ENCODE data around the gene KRABD2.

Gene KRABD2

DNA sequence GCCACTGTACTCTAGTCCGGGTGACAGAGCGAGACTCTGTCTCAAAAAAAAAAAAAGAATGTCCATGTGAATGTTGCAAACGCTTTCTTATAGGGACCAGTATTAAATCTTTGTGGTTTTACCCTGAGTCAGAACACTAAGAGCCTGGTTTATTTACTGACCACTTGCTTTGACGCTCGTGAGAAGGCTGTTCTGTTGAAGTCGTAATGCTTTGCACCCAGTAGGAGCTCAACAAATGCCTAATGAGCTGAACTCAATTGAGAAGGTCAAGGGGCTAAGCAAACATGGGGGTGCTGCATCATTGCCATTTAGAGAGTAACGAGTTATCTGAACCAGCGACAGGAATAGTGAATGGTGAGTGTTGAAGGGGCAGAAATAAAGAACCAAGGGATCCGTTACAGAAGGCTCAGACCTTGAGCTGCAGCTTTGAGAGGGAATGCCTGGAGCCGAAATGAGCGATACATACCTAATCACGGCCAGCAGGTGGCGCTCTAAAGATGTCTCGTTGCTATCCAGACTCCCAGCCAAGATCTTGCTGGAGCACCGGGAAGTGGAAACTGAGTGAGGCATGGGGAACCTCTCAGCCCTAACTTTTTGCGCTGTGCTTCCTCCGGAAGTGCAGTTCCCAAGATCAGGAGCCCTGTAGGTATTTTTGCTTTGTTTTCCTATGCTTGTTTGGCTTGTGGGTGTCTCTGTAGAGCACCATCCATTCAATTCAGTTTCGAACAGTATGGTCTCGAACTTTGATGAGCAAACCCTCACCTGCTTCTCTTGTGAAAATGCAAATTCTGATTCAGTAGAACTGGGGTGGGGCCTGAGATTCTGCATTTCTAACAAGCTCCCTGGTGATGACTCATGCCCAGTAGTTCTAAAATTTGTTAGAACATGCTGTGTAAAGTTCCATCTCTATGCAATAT is 33.7 kb upstream of the KRABD2 start:
- TF ChIP-seq, protein P1, sequence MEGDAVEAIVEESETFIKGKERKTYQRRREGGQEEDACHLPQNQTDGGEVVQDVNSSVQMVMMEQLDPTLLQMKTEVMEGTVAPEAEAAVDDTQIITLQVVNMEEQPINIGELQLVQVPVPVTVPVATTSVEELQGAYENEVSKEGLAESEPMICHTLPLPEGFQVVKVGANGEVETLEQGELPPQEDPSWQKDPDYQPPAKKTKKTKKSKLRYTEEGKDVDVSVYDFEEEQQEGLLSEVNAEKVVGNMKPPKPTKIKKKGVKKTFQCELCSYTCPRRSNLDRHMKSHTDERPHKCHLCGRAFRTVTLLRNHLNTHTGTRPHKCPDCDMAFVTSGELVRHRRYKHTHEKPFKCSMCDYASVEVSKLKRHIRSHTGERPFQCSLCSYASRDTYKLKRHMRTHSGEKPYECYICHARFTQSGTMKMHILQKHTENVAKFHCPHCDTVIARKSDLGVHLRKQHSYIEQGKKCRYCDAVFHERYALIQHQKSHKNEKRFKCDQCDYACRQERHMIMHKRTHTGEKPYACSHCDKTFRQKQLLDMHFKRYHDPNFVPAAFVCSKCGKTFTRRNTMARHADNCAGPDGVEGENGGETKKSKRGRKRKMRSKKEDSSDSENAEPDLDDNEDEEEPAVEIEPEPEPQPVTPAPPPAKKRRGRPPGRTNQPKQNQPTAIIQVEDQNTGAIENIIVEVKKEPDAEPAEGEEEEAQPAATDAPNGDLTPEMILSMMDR (IDR thresholded peaks at IDR 0.05), result peak; percentile 80 to 95
- H3K4me1 ChIP-seq, result peaks cover 0 to 5% (median 1%) of the 10 kb centered on the region in 4 donors
- no peak overlapping the region for H3K4me3 ChIP-seq
- peaks cover 0 to 3% of the 10 kb centered on the region in 2 donors for H3K27me3 ChIP-seq
- H3K36me3 ChIP-seq, result no peaks in the 10 kb centered on the region
- intact Hi-C loops (cut with DNase I; ENCODE audit: low total_unique reads), result loop anchor here (1.0 to 10.0 kb wide), 2 partner anchors 335 to 376 kb away; partner anchors contain the start of gene CCDC42
- peak; percentile 87 to 93 for DNase-seq
- H3K27ac ChIP-seq, result no peak overlapping the region
- no peaks in the 10 kb centered on the region for H3K9me3 ChIP-seq

DNA sequence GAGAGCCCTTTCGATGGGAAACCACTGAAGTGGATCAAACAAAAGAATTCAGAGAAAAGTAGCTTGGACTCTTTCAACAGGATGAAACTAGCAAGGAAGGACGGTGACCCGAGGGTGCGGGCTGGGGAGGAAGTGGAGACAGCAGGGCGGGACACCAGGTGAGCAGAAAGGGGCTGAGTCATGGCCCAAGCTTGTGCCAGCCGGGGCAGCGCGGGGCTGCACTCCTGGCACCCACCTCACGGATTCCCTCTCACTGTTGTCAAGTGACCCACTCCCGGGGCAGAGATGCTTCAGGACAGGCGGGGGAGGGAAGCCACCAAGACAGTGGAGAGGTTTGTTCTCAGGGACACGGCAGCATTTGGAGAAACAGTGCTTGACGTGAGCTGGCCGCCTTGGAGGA is 31.9 kb upstream of the KRABD2 start:
- no peaks in the 10 kb centered on the region for H3K36me3 ChIP-seq
- no peak overlapping the region for H3K4me3 ChIP-seq
- TF ChIP-seq, protein P1 (IDR thresholded peaks at IDR 0.05), result no peak
- H3K9me3 ChIP-seq, result no peaks in the 10 kb centered on the region
- no peak overlapping the region for H3K27ac ChIP-seq
- peaks cover 0 to 5% (median 1%) of the 10 kb centered on the region in 4 donors for H3K4me1 ChIP-seq
- H3K27me3 ChIP-seq, result peaks cover 0 to 8% of the 10 kb centered on the region in 2 donors
- intact Hi-C loops (cut with DNase I; ENCODE audit: low total_unique reads), result no loop called here
- DNase-seq, result peak in 1 of 2 donors; percentile 56

DNA sequence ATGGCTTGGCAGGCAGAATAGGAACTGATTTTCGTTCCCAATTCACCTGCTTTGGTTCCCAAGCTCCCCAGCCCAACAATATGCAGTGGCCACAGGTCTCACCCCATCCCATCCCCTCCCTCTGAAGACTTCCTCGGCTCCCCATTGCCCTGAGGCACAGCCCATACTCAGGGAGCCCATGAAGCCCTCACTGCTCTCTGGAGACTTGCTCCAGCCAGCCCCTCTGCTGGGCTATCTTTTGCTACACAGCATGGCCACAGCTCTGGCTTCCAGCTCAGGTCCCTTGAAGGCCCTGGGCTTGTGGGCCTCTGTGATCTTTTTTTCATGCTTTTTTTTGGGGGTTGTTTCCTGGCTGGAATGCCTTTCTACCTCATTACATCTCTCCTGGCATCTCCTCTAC is 29.7 kb upstream of the KRABD2 start:
- no peak overlapping the region for H3K4me3 ChIP-seq
- no peaks in the 10 kb centered on the region for H3K36me3 ChIP-seq
- TF ChIP-seq, protein P1 (IDR thresholded peaks at IDR 0.05), result no peak
- H3K4me1 ChIP-seq, result peaks cover 0 to 5% (median 1%) of the 10 kb centered on the region in 4 donors
- peaks cover 0 to 13% of the 10 kb centered on the region in 2 donors for H3K27me3 ChIP-seq
- peak in 1 of 2 donors; percentile 32 for DNase-seq
- intact Hi-C loops (cut with DNase I; ENCODE audit: low total_unique reads), result no loop called here
- no peak overlapping the region for H3K27ac ChIP-seq
- H3K9me3 ChIP-seq, result no peaks in the 10 kb centered on the region

DNA sequence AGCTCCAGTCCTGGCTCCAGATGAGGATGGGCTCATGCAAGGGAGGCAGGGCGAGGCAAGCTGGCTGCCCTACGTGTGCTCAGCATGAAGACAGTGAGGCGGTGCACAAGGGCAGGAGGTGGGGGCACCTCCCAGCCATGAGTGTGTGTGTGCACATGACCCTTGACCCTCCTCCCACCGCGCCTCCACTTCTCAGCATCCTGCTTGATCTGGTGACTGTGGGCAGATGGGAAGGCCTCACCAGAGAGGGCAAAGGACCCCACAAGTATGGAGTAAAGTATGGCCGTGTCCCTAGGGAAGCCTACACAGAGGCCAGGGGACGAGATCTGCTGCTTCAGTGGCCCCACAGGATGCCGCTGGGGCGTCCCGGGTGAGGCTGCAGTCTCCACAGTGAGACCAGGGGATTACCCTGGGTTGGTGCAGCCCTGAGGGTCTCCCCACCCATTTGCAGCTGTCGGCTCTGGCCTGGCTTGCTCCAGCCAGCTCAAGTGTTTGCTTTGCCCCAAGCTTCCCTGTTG is 29.1 kb upstream of the KRABD2 start:
- no peaks in the 10 kb centered on the region for H3K9me3 ChIP-seq
- DNase-seq, result peak in 1 of 2 donors; percentile 49
- intact Hi-C loops (cut with DNase I; ENCODE audit: low total_unique reads), result no loop called here
- peaks cover 0 to 13% of the 10 kb centered on the region in 2 donors for H3K27me3 ChIP-seq
- H3K27ac ChIP-seq, result no peak overlapping the region
- peaks cover 0 to 5% (median 1%) of the 10 kb centered on the region in 4 donors for H3K4me1 ChIP-seq
- TF ChIP-seq, protein P1 (IDR thresholded peaks at IDR 0.05), result no peak
- H3K36me3 ChIP-seq, result no peaks in the 10 kb centered on the region
- H3K4me3 ChIP-seq, result no peak overlapping the region

DNA sequence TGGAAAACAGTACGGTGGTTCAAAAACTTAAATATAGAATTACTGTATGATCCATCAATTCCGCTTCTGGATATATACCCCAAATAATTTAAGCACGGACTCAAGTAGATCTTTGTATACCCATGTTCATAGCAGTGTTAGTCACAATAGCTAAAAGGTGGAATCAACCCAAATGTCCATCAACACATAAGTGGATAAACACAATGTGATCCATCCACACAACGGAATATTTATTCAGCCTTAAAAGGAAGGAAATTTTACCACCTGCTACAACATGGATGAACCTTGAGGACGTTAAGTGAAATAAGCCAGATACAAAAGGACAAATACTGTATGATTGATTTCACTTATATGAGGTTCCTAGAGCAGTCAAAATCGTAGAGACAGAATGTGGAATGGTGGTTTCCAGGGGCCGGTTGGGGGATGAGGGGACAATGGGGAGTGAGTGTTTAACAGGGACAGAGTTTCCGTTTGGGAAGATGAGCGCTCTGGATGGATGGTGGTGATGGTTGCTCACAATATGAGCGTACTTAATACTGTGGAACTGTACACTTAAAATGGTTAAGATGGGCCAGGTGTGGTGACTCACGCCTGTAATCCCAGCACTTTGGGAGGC is 26.5 kb upstream of the KRABD2 start:
- Histone ChIP-seq H3K4me1 (no peaks in the 10 kb centered on the region), H3K27me3 (peaks cover 0 to 24% of the 10 kb centered on the region in 2 donors), H3K36me3 (no peaks in the 10 kb centered on the region), H3K27ac (no peak overlapping the region), H3K9me3 (no peaks in the 10 kb centered on the region), H3K4me3 (no peak overlapping the region)
- intact Hi-C loops (cut with DNase I; ENCODE audit: low total_unique reads), result no loop called here
- DNase-seq, result no peak
- TF ChIP-seq, protein P1 (IDR thresholded peaks at IDR 0.05), result no peak
